Activated T-cell treated with anti-CD3 and anti-CD28 coated beads, Interleukin-2, amount 50 U/mL, for 4 hours (primary cell): ENCODE results near the gene BTRC. TPM values are rescaled to one million over a fixed set of nuclear protein-coding genes. Genes with fewer than 3 reads are reported as not detected.

Source experiments
- total RNA-seq, 3 donors: library from RNA; stranded (reverse); gene quantifications; one replicate each; pipeline ENCODE4 v1.2.1, GENCODE V29; 2021

Gene BTRC
- total RNA-seq, 3 donors from 2014 or later = 14.2 to 19.5 (median 14.8) TPM

Other genes starting within 250 kb of the BTRC start
- gene TLX1, start 222.9 kb upstream of the BTRC start, total RNA-seq = not detected
- not detected for gene LBX1, start 124.7 kb upstream of the BTRC start, total RNA-seq
- gene POLL, start 234.1 kb downstream of the BTRC start, total RNA-seq = 10 to 100 TPM; 23.3 to 25.3 (median 24.4) TPM
- gene DPCD, start 234.2 kb downstream of the BTRC start, total RNA-seq = 10 to 100 TPM in 1 of 3 donors, 1 to 10 TPM in 2; 8.5 to 12.2 (median 9.7) TPM